ENCODE data around the gene BMERB1. TPM values are rescaled to one million over a fixed set of nuclear protein-coding genes. Genes with fewer than 3 reads are reported as not detected.

BMERB1 gene
- total and polyA plus RNA-seq, 2 experiments from 2014 or later: 7.3 to 10.3 TPM

- DNase-seq (ENCODE audit: low spot score): no peak
- peaks cover 15% of the 10 kb centered on the region for H3K27me3 ChIP-seq
- H3K4me3 ChIP-seq: no peak overlapping the region
- H3K4me1 ChIP-seq (ENCODE audit: insufficient read depth): no peaks in the 10 kb centered on the region
- H3K36me3 ChIP-seq (replicated peaks; ENCODE audit: insufficient read depth, low read depth): no peaks in the 10 kb centered on the region
- TF ChIP-seq EZH2phosphoT487 (IDR thresholded peaks at IDR 0.05; ENCODE audit: low read depth, severe bottlenecking, unreplicated experiment): no peak
- TF ChIP-seq EZH2 (IDR thresholded peaks at IDR 0.05; ENCODE audit: borderline replicate concordance): no peak
- no peak for TF ChIP-seq CTCF (IDR thresholded peaks at IDR 0.05; ENCODE audit: poor library complexity)
- no peak overlapping the region for H3K27ac ChIP-seq
- WGBS (ENCODE audit: low lambda C conversion rate, missing lambda C conversion rate): 95% methylated on average over 11 of the region's 11 CpGs
- no peaks in the 10 kb centered on the region for H3K79me2 ChIP-seq
- H3K4me2 ChIP-seq: no peak overlapping the region
- H2AFZ ChIP-seq: no peak overlapping the region
- no peaks in the 10 kb centered on the region for H3K9me2 ChIP-seq (replicated peaks; ENCODE audit: insufficient read depth)
- no peaks in the 10 kb centered on the region for H4K20me1 ChIP-seq (ENCODE audit: insufficient read depth, poor library complexity, severe bottlenecking)
- no peaks in the 10 kb centered on the region for H3K9me3 ChIP-seq (ENCODE audit: low read depth)
Measured at GRCh38 chr16:15511759-15512487, 77.5 kb downstream of the BMERB1 start.

GRCh38 chr16:15513156-15513555, 78.8 kb downstream of the BMERB1 start:
- 96% methylated on average over 11 of the region's 11 CpGs for WGBS (ENCODE audit: low lambda C conversion rate, missing lambda C conversion rate)
- no peak for DNase-seq (ENCODE audit: low spot score)
- no peak overlapping the region for H3K27ac ChIP-seq
- no peaks in the 10 kb centered on the region for H4K20me1 ChIP-seq (ENCODE audit: insufficient read depth, poor library complexity, severe bottlenecking)
- no peaks in the 10 kb centered on the region for H3K79me2 ChIP-seq
- no peak overlapping the region for H3K4me2 ChIP-seq
- no peaks in the 10 kb centered on the region for H3K4me1 ChIP-seq (ENCODE audit: insufficient read depth)
- H3K4me3 ChIP-seq: no peak overlapping the region
- peaks cover 2% of the 10 kb centered on the region for H3K27me3 ChIP-seq
- TF ChIP-seq EZH2phosphoT487 (IDR thresholded peaks at IDR 0.05; ENCODE audit: low read depth, severe bottlenecking, unreplicated experiment) (no peak), CTCF (IDR thresholded peaks at IDR 0.05; ENCODE audit: poor library complexity) (no peak), EZH2 (IDR thresholded peaks at IDR 0.05; ENCODE audit: borderline replicate concordance) (no peak)
- H3K9me3 ChIP-seq (ENCODE audit: low read depth): no peaks in the 10 kb centered on the region
- no peak overlapping the region for H2AFZ ChIP-seq
- H3K36me3 ChIP-seq (replicated peaks; ENCODE audit: insufficient read depth, low read depth): no peaks in the 10 kb centered on the region
- no peaks in the 10 kb centered on the region for H3K9me2 ChIP-seq (replicated peaks; ENCODE audit: insufficient read depth)

DNA sequence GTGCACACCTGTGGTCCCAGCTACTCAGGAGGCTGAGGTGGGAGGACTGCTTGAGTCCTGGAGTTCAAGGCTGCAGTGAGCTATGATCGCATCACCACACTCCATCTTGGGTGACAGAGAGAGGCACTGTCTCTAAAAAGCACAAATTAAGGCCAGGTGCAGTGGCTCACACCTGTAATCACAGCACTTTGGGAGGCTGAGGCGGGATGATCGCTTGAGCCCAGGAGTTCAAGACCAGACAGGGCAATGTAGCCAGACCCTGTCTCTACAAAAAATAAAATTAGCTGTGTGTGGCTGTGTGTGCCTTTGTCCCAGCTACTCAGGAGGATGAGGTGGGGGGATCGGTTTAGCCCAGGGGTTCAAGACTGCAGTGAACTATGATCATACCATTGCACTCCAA, 81.6 kb downstream of the BMERB1 start:
- Histone ChIP-seq H3K79me2 (no peaks in the 10 kb centered on the region), H3K4me3 (no peak overlapping the region), H3K36me3 (replicated peaks; ENCODE audit: insufficient read depth, low read depth) (no peaks in the 10 kb centered on the region), H4K20me1 (ENCODE audit: insufficient read depth, poor library complexity, severe bottlenecking) (no peaks in the 10 kb centered on the region), H3K4me2 (no peak overlapping the region), H2AFZ (no peak overlapping the region), H3K4me1 (ENCODE audit: insufficient read depth) (peaks cover 2% of the 10 kb centered on the region), H3K27me3 (no peaks in the 10 kb centered on the region), H3K9me2 (replicated peaks; ENCODE audit: insufficient read depth) (no peaks in the 10 kb centered on the region), H3K27ac (no peak overlapping the region), H3K9me3 (ENCODE audit: low read depth) (no peaks in the 10 kb centered on the region)
- DNase-seq (ENCODE audit: low spot score): no peak
- TF ChIP-seq CTCF (IDR thresholded peaks at IDR 0.05; ENCODE audit: poor library complexity) (no peak), EZH2phosphoT487 (IDR thresholded peaks at IDR 0.05; ENCODE audit: low read depth, severe bottlenecking, unreplicated experiment) (no peak), EZH2 (IDR thresholded peaks at IDR 0.05; ENCODE audit: borderline replicate concordance) (no peak)
- WGBS (ENCODE audit: low lambda C conversion rate, missing lambda C conversion rate): 98% methylated on average over 4 of the region's 4 CpGs
